ENCODE results near the gene IL37.
A peak's percentile ranks its signal among the peaks of the same experiment; 100 is the strongest.

The IL37 gene

GRCh38 chr2:112885506-112885902 lies 25.5 kb upstream of the IL37 start:
- Histone ChIP-seq H3K36me3 (no peaks in the 10 kb centered on the region), H3K27me3 (no peaks in the 10 kb centered on the region), H3K4me1 (ENCODE audit: control insufficient read depth in 1 of 2, insufficient read depth in 1 of 2, low read depth in 1 of 2, low read length in 1 of 2) (peaks cover 14 to 20% of the 10 kb centered on the region in 2 experiments), H3K27ac (no peak overlapping the region), H3K4me3 (ENCODE audit: low read depth in 1 of 2, low read length in 1 of 2) (no peak overlapping the region), H3K9me3 (no peaks in the 10 kb centered on the region)
- no peak for TF ChIP-seq CTCF (IDR thresholded peaks at IDR 0.05)

DNA sequence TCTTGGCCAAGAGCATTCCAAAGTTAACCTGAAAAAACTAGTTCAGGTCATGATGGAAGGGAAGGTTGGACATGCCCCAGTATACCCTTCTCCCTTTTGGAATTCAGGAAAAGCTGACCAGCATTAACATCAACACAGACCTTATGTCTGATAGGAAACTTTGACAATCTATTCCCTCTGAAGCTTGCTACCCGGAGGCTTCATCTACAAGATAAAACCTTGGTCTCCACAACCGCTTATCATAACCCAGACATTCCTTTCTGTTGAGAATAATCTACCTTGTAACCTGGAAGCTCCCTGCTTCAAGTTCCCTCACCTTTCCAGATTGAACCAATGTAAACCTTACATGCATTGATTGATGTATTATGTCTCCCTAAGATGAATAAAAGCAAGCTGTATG lies 24.7 kb upstream of the IL37 start:
- no peak overlapping the region for H3K27ac ChIP-seq
- H3K9me3 ChIP-seq = no peaks in the 10 kb centered on the region
- H3K4me1 ChIP-seq (ENCODE audit: control insufficient read depth in 1 of 2, insufficient read depth in 1 of 2, low read depth in 1 of 2, low read length in 1 of 2) = peaks cover 13 to 18% of the 10 kb centered on the region in 2 experiments
- no peaks in the 10 kb centered on the region for H3K36me3 ChIP-seq
- H3K4me3 ChIP-seq (ENCODE audit: low read depth in 1 of 2, low read length in 1 of 2) = no peak overlapping the region
- TF ChIP-seq CTCF (IDR thresholded peaks at IDR 0.05) = no peak
- H3K27me3 ChIP-seq = no peaks in the 10 kb centered on the region

DNA sequence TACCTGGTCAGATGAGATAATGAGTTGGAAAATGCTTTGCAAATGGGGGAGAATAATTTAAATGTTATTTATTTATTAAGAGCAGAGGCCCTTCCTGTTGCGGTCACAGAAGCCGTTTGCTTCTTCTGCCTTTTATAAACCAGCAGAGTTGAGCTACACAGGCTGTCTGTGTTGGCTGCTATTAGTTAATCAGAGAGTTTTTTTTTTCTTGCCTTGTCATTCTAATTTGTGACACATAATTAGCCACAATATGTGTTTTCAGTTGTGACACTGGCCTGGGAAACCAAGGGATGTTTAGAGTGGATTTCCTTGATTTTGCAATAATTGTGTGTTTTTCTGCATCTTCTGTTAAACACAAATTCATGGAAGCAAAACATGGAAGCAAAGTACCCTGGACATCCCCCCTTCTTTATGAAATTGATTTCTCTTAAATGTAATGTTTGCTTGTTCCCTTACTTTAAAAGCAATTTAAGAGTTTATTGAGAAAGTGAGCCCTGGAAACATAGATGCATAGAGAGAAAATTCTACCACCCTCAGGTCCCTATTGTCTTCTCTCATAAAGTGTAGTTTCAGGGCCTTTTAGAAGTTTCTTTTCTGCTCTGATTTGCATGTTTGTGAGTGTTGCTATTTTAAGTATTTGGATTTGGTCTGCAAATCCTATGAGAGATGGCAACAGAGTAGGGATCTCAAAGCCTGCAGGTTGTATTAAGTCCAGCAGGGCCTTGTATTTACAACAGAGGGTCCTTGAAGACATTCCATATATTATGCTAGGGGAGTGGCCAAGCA lies 22.8 kb upstream of the IL37 start:
- Histone ChIP-seq H3K27ac (peak overlapping the region; percentile 15), H3K36me3 (no peaks in the 10 kb centered on the region), H3K4me1 (ENCODE audit: control insufficient read depth in 1 of 2, insufficient read depth in 1 of 2, low read depth in 1 of 2, low read length in 1 of 2) (peaks cover 19 to 24% of the 10 kb centered on the region in 2 experiments), H3K4me3 (ENCODE audit: low read depth in 1 of 2, low read length in 1 of 2) (no peak overlapping the region), H3K27me3 (no peaks in the 10 kb centered on the region), H3K9me3 (no peaks in the 10 kb centered on the region)
- no peak for TF ChIP-seq CTCF (IDR thresholded peaks at IDR 0.05)

DNA sequence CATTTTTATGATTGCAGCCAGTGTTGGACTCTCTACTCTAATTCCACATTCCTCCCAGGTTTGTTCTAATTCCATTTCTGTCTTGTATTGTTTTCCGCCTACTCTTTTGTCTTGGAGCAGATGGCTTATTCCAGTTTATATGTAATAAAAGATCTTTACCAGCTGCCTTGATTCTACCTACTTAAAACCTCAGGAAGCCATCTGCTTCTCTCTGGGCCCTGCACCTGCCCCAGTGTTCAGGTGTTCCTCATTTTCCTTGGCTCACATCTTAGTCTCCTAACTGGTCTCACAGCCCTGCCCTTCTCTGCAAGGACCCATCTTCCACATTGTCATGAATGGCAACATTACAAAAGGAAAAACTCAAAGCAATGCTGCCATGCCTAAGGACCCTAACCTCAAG lies 21.0 kb upstream of the IL37 start:
- H3K27ac ChIP-seq = no peak overlapping the region
- H3K4me3 ChIP-seq (ENCODE audit: low read depth in 1 of 2, low read length in 1 of 2) = no peak overlapping the region
- H3K9me3 ChIP-seq = no peaks in the 10 kb centered on the region
- peaks cover 19 to 21% of the 10 kb centered on the region in 2 experiments for H3K4me1 ChIP-seq (ENCODE audit: control insufficient read depth in 1 of 2, insufficient read depth in 1 of 2, low read depth in 1 of 2, low read length in 1 of 2)
- H3K36me3 ChIP-seq = no peaks in the 10 kb centered on the region
- no peak for TF ChIP-seq CTCF (IDR thresholded peaks at IDR 0.05)
- no peaks in the 10 kb centered on the region for H3K27me3 ChIP-seq

DNA sequence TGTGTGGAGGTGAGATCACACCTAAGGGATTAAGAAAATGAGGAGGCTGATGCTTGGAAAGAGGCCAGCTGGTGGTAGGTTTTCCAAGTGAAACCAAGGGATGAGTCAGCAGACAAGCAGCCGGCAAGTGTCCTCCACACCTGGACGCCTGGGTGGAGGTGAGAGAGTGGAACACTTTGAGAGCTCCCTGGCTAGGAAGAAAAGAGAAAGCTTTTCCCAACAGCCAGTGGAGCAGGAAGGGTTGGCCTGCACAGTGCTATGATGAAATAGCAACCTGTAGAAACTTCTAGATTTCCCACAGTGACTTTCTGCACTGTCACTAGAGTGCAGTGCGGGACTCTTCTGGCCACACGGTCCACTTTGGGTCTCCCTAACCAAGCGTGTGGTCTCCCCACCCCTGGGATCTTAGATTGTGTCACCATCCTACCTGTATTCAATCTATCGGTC lies 19.6 kb upstream of the IL37 start:
- no peak for TF ChIP-seq CTCF (IDR thresholded peaks at IDR 0.05)
- Histone ChIP-seq H3K4me3 (ENCODE audit: low read depth in 1 of 2, low read length in 1 of 2) (no peak overlapping the region), H3K4me1 (ENCODE audit: control insufficient read depth in 1 of 2, insufficient read depth in 1 of 2, low read depth in 1 of 2, low read length in 1 of 2) (peaks cover 19 to 21% of the 10 kb centered on the region in 2 experiments), H3K27me3 (no peaks in the 10 kb centered on the region), H3K27ac (no peak overlapping the region), H3K36me3 (no peaks in the 10 kb centered on the region), H3K9me3 (no peaks in the 10 kb centered on the region)

Measured in neutrophil (primary cell).